Heart left ventricle (tissue), 16 donors: ENCODE measurements around the gene PHGDH. TPM values are rescaled to one million over a fixed set of nuclear protein-coding genes. Genes with fewer than 3 reads are reported as not detected.
A peak's percentile ranks its signal among the peaks of the same experiment; 100 is the strongest.

ENCODE experiments used
- ATAC-seq, 4 donors: fragments of 200-7000 bp; cut with Tn5 transposase; one replicate each; pipeline ENCODE4 v1.9.1; 2020 to 2022; ENCODE audit warnings: moderate library complexity in 4 of 4, mild to moderate bottlenecking in 3 of 4, moderate number of reproducible peaks in 1 of 4
- DNase-seq, 5 donors: peaks; one replicate each; pipeline ENCODE4 v3.0.0-alpha.2; 2020
- H3K27ac ChIP-seq, 12 donors: fragments of 200-600 bp; sonication (generic) in 4 of 12; one replicate each; pipeline versions ENCODE4 v1.5.0 to v1.8.0; 2016 to 2022; ENCODE audit warnings: mild to moderate bottlenecking in 2 of 12
- H3K27me3 ChIP-seq, 9 donors: fragments of 200-600 bp; sonication (generic) in 2 of 9; one replicate each; pipeline versions ENCODE4 v1.5.1 to v1.8.0; 2016 to 2022; ENCODE audit warnings: mild to moderate bottlenecking in 3 of 9
- H3K36me3 ChIP-seq, 9 donors: fragments of 200-600 bp; sonication (generic) in 2 of 9; one replicate each; pipeline versions ENCODE4 v1.5.0 to v1.8.0; 2018 to 2022; ENCODE audit warnings: mild to moderate bottlenecking in 2 of 9
- H3K4me1 ChIP-seq, 12 donors: fragments of 200-600 bp; sonication (generic) in 4 of 12; one replicate each; pipeline versions ENCODE4 v1.5.0 to v1.8.0; 2016 to 2022; ENCODE audit warnings: mild to moderate bottlenecking in 3 of 12
- H3K4me3 ChIP-seq, 12 donors: fragments of 200-600 bp; sonication (generic) in 4 of 12; one replicate each; pipeline versions ENCODE4 v1.5.0 to v1.8.0; 2017 to 2022; ENCODE audit warnings: mild to moderate bottlenecking in 9 of 12, moderate library complexity in 4 of 12
- H3K9me3 ChIP-seq, 12 donors: fragments of 200-600 bp; sonication (generic) in 4 of 12; one replicate each; pipeline versions ENCODE4 v1.5.0 to v1.8.0; 2016 to 2022; ENCODE audit warnings: mild to moderate bottlenecking in 1 of 12
- CTCF ChIP-seq, 12 donors: fragments of 200-600 bp; sonication (generic) in 4 of 12; IDR thresholded peaks; one replicate each; pipeline versions ENCODE4 v1.5.0 to v1.8.0; 2018 to 2022; ENCODE audit warnings: antibody characterized with exemption in 12 of 12, mild to moderate bottlenecking in 5 of 12
- POLR2A ChIP-seq, 2 donors: fragments of 450-650 bp; IDR thresholded peaks; one replicate each; pipeline ENCODE4 v1.6.1; 2017; ENCODE audit warnings: antibody characterized with exemption in 2 of 2, mild to moderate bottlenecking in 2 of 2, moderate library complexity in 2 of 2
- WGBS, 4 donors: extraction: QIAGEN DNeasy Blood & Tissue Kit in 2 of 4; methylation state at CpG; one replicate each; pipeline versions ENCODE4 v1.1.5 to v1.1.7; 2013 to 2018; 5-methylcytosine and 5-hydroxymethylcytosine counted together
- intact Hi-C, 10 donors: fragments of 100-400 bp; cut with DNase I; formaldehyde crosslinking; loops; one replicate each; pipeline versions ENCODE4 v1.11.1 to v1.14.2; 2022
- polyA plus RNA-seq, 2 donors: library from polyadenylated mRNA; stranded (reverse); fragments of 200-250 nt; gene quantifications; one replicate each; pipeline ENCODE4 v1.2.3, GENCODE V29; 2013
- total RNA-seq, 9 donors: library from RNA; depleted of rRNA in 2 of 9; stranded (reverse); fragments of >200 nt in 2 of 9; fragmentation: NEBNext Ultra II Directional in 3 of 9; extraction: Animal tissue kit (Norgen Biotek cat#: 25700) in 3 of 9; gene quantifications; one replicate each; pipeline versions ENCODE4 v1.1.0 to v1.2.4, GENCODE V29; 2016 to 2023
- donor health status: ischemic (EF 13 %, LVEDD 7.1; RV severe dilation, severe dysfunction).
- donor health status: healthy with polysubstance abuse.
- donor health status: DM: no; HTN: yes; CAD: no.
- donor health status: DM: no; HTN: no; CAD: no.
- donor health status: ischemic (EF 25% LVEDD 6.9; RV normal size, moderate dysfunction).
- donor health status: ischemic (EF 25% LVEDD 5.7; RV mildly dilated, moderate dysfunction).
- donor health status: healthy.
- donor health status: DM: yes; HTN: yes; CAD: no.
- donor health status: ischemic (EF 35%, LVEDD 5.7; RV mildly dilated, moderate dysfunction).
- donor health status: nonischemic (EF 11% LVEDD 7.7; RV severe dilation, severe dysfunction).
- donor health status: DM: yes; HTN: yes; CAD: no.
- donor health status: PGD.
- donor health status: ischemic (EF 29% LVEDD 5.4; RV normal size, mild dysfunction).
- donor health status: nonischemic (EF 23%, LVEDD 6.1; RV moderate dilation, normal function).

The PHGDH gene
- total and polyA plus RNA-seq, 11 donors, result 2.8 to 39.6 (median 5.2) TPM

GRCh38 chr1:119766374-119766794 lies 54.6 kb downstream of the PHGDH start:
- peaks cover 0 to 12% (median 4%) of the 10 kb centered on the region in 12 donors for H3K4me1 ChIP-seq
- peak overlapping the region in 9 of 12 donors; percentile 18 to 71 (median 54) for H3K27ac ChIP-seq
- no peak for DNase-seq
- H3K36me3 ChIP-seq, result no peaks in the 10 kb centered on the region
- intact Hi-C loops, result no loop called here
- H3K4me3 ChIP-seq, result peak overlapping the region in 4 of 12 donors; percentile 6 to 58 (median 8)
- H3K27me3 ChIP-seq, result no peaks in the 10 kb centered on the region
- WGBS, 4 donors, result 36 to 48% (median 40%) methylated on average over 4 of the region's 4 CpGs
- ATAC-seq, result peak in 3 of 4 donors; percentile 45 to 72 (median 56)
- H3K9me3 ChIP-seq, result peaks cover 0 to 10% (median 0%) of the 10 kb centered on the region in 12 donors
- no peak for TF ChIP-seq CTCF (IDR thresholded peaks at IDR 0.05)
- no peak for TF ChIP-seq POLR2A (IDR thresholded peaks at IDR 0.05)

- Histone ChIP-seq H3K9me3 (peaks cover 0 to 10% (median 0%) of the 10 kb centered on the region in 12 donors), H3K27me3 (no peaks in the 10 kb centered on the region), H3K4me3 (peak overlapping the region in 1 of 12 donors; percentile 58), H3K36me3 (no peaks in the 10 kb centered on the region), H3K27ac (peak overlapping the region in 1 of 12 donors; percentile 54), H3K4me1 (peaks cover 0 to 20% (median 4%) of the 10 kb centered on the region in 12 donors)
- TF ChIP-seq POLR2A (IDR thresholded peaks at IDR 0.05) (no peak), CTCF (IDR thresholded peaks at IDR 0.05) (no peak)
- ATAC-seq, result no peak
- no peak for DNase-seq
- WGBS, 4 donors, result 74 to 76% (median 74%) methylated on average over 2 of the region's 2 CpGs
- intact Hi-C loops, result no loop called here
These were observed 55.8 kb downstream of the PHGDH start for GRCh38 chr1:119767486-119767885.

- Histone ChIP-seq H3K27me3 (no peaks in the 10 kb centered on the region), H3K4me1 (peaks cover 0 to 25% (median 5%) of the 10 kb centered on the region in 12 donors), H3K4me3 (peak within 1 kb of the TSS in 2 of 12 donors; percentile 29 to 58), H3K27ac (peak within 1 kb of the TSS in 3 of 12 donors; percentile 3 to 57 (median 45)), H3K36me3 (no peaks in the 10 kb centered on the region), H3K9me3 (peaks cover 0 to 10% (median 0%) of the 10 kb centered on the region in 12 donors)
- TF ChIP-seq POLR2A (IDR thresholded peaks at IDR 0.05) (no peak), CTCF (IDR thresholded peaks at IDR 0.05) (no peak)
- DNase-seq (peak in 2 of 5 donors; percentile 39 to 48), ATAC-seq (peak in 3 of 4 donors; percentile 44 to 82 (median 62))
- WGBS, 4 donors, result 58 to 82% (median 63%) methylated on average over 4 to 8 of the region's 8 CpGs
- intact Hi-C loops, result no loop called here
These were observed 57.0 kb downstream of the PHGDH start, which contains the start of gene HMGCS2 for GRCh38 chr1:119768778-119769177. Gene HMGCS2, minus strand, starts transcription at chr1:119768905. Its CDS starts 61 bp downstream, at chr1:119768844.

GRCh38 chr1:119771016-119771415 lies 59.3 kb downstream of the PHGDH start:
- Histone ChIP-seq H3K4me3 (no peak overlapping the region), H3K9me3 (no peaks in the 10 kb centered on the region), H3K36me3 (no peaks in the 10 kb centered on the region), H3K27ac (no peak overlapping the region), H3K27me3 (no peaks in the 10 kb centered on the region), H3K4me1 (peaks cover 0 to 30% (median 6%) of the 10 kb centered on the region in 12 donors)
- intact Hi-C loops, result no loop called here
- DNase-seq, result peak in 2 of 5 donors; percentile 41 to 54
- no peak for TF ChIP-seq CTCF (IDR thresholded peaks at IDR 0.05)
- no peak for TF ChIP-seq POLR2A (IDR thresholded peaks at IDR 0.05)
- peak in 1 of 4 donors; percentile 30 for ATAC-seq
- 33 to 38% (median 37%) methylated on average over 2 of the region's 2 CpGs for WGBS, 4 donors
